GM18520 (cell line): ENCODE data around the gene SH3GLB2.
"Not testable (repeated sequence)": the region's sequence is repeated elsewhere in the genome, so short reads cannot be mapped to it uniquely, and the experiment has no call there.

Experiments used
- ATAC-seq: cut with Tn5 transposase; IDR thresholded peaks from one replicate; pipeline ENCODE4 v1.9.1; 2021; ENCODE audit not compliant: unreplicated experiment

SH3GLB2 gene

DNA sequence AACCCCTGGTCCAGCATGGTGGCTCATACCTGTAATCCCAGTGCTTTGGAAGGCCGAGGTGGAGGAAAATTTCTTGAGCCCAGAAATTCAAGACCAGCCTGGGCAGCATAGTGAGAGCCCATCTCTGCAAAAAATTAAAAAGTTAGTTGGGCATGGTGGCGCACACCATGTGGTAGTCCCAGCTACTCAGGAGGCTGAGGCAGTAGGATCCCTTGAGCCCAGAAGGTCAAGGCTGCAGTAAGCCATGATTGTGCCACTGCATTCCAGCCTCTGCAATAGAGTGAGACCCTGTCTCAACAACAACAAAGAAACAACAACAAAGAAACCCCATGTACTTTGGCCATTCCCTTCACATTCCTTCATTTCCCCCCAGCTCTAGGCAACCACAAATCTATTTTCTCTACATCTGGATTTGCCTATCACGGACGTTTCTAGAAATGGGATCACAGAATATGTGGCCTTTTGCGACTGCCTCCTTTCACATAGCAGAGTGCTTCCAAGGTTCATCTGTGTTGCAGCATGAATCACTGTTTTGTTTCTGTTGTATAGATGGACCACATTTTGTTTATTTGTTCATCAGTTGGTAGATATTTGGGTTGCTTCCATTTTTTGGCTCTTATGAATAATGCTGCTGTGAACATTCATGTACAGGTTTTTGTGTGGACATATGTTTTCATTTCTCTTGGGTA, 26.2 kb upstream of the SH3GLB2 start:
- no peak for ATAC-seq

DNA sequence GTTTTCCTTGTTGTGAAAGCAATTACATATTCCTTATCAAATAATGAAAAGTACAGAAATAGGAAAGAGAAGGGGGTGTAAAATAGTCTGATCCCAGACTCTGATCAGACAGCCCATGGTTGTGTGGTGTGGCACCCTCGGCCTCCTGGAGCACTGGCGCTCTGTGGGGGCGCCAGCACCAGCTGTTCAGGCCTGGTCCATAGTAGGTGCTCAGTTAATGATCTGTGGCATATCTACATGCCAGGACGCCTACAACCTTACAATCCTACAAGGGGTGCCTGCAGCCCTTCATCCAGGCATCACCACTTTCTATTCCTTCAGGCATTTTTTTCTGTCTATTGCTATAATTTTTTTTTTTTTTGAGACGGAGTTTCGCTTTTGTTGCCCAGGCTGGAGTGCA, 24.9 kb upstream of the SH3GLB2 start:
- ATAC-seq: no peak

DNA sequence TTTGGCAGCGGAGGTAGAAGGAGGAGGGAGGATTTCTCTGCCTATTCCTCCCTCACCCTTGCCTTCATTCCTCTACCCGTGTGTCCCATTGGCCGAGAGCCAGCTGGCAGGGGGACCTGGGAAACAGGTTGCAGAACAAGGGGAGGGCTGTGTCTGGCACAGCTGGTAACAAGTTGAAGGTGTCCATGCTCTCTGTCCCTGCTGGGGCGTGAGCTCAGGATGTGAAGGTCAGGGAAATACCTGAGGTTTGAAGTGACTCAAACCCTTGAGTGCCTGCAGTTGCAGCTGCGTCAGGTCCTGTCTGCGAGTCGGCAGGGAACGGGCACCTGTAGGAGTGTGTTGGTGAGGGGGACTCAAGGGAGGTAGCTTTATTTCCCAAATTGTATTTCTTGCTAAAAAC, 24.5 kb upstream of the SH3GLB2 start:
- no peak for ATAC-seq

DNA sequence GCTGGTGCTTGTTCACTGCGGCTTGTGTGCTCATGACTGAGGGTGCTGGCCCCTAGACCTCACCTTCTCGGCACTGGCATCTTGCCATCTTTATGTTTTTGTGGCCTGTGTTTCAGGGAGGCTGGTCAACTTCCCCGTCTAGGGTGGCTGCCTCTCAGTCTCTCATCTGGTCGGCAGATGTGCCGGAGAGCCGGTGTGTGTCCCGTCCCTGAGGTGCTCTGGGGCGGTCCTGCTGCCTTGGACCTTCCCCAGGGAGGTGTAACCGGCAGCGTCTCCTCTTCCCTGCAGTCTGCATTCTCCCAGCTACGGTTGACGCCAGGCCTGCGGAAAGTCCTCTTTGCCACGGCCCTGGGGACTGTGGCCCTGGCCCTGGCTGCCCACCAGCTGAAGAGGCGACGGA, 13.9 kb upstream of the SH3GLB2 start:
- ATAC-seq: no peak

DNA sequence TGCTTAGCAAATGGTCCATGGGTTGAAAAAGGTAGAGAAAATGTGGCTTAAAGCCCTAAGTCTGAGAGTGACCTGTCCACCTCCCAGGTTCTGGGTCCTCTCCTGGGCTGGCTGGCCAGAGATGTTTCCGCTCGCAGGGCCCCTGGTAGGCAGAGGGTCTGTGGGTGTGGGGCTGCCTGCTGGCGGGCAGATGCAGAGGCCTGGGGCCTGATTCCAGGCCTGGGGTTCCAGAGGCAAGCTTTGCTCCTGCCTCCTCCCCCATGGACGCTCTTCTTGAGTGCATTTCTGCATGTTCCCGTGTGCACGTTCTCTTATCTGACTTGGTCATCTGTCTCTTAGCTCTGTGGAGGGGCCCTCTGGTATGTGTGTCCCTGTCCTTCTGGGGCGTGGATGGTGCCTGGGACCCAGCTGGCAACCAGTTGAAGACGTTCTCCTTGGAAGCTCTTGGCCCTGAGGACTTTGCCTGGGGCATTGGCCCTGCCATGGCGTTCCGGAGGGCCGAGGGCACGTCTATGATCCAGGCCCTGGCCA, 12.0 kb upstream of the SH3GLB2 start:
- no peak for ATAC-seq

DNA sequence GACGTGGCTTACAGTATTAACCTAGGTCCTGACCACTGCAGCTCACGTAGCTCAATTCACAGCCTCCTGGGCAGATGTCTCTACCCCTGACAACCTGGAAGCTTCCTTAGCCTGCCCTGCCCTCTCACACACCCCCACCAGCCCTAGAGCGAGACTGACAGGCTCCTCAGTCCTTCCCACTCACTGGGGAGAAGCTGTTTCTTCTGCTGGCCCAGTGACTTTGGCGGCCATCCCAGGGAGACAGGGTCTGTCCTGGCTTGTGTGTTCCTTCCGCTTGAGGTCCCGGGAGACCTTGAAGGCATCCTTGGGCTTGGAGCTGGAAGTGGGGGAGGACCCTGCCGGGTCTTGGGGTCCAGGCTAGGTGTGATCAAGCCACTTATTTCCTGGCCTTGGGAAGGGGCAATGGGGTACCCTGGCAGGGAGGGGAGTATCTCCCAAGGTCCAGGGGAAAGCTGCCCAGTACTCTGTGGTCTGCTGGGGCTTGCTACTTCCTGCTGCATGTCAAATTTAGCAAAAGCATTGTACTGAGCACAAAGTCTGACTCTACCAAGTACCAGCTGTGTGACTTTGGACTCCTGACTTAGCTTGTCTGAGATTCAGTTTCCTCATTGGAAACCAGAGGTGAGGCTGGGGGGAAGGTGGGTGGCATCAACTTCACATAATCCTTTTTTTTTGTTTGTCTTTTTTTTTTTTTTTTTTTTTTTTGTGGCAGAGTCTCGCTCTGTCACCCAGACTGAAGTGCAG, 10.2 kb upstream of the SH3GLB2 start:
- no peak for ATAC-seq

DNA sequence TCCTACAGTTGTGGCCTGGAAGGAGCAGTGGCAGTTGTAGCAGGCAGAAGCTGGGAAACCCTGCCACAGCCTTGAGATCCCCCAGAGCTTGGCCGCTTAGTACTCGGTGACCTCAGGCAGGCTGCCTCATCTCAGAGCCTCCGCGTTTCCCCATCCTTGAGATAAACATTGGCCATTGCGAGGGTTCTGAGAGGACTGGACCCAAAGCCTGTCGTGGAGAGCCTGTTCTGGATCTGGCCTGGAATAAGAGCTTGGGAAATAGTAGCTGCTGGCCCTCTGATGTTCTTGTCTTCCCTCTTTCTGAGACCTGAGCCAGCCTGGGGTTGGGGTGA, 9.6 kb upstream of the SH3GLB2 start:
- ATAC-seq: no peak

DNA sequence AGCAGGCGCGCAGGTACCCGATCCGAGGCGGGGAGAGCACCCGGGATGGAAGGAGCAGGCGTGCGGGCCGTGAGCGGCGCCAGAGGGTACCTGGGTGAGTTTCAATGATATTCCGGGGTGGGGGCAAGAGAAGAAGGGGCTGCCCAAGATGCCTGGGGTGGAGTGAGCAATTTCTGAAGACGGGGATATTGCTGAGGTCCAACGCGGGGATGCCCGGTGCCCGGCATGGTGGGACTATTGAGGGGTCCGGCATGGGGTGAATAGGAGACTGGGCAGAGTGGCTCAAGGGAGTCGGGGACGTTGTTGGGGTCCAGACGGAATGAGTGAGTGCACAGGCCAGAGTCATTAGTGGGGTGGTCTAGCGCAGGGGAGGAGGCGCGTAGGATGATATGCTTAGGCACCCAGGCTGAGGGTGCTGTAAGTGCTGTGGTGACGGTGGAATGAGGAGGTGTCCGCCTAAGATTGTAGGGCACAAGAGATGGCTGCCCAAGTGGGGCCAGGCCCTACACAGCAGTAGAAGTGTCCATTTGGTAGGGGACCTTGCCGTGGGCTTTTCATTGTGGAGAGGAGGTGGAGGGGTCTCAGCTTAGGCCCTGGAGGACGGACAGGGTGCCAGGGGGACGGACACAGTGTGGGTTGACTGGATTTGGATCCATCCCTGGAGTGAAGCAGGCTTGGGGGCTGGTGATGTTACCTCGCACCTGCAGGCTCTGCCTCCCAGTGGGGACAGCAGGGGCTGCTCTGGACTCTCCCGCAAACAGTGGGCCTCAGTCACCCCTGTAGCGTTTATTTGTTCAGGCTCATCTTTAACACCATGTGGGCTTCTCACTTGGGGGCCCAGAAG, 9.0 kb upstream of the SH3GLB2 start:
- no peak for ATAC-seq

DNA sequence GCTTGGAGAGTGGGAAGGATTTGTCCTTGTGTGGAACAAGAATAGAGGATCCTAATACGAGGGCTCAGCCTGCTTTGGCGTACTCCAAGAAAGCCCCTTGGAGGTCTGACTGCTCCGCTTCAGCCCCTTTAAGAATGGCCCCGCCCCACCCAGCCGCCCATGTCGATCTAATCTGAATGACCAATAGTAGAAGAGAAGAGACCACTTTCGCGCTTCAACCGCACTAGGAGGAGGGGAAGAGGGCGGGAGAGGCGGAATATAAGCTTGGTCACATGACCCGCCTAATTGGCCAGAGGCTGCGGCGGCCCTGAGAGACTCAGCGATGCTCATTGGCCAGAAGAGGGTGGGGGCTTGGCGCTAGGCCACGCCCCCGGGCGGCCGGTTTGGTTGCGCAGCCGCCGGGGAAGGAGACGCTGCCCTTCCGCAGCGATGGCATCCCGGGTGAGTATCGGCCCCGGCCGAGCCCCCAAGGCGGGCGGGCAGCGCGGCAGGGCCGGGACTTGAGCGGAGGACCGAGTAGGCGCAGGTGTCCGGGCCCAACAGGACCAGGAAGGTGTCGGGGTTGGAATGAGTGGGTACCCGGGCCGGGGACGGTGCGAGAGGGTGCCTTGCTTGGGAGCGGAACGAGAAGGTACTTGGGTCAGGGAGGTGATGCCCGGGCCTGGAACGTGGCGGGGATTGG, 8.3 kb upstream of the SH3GLB2 start, which contains the start of gene MIGA2:
Gene MIGA2 (plus strand): TSS at position 386 of the 682 bp plus-strand sequence. CDS start 3,969 bp downstream, outside the sequence.
- peak; percentile 96 for ATAC-seq

DNA sequence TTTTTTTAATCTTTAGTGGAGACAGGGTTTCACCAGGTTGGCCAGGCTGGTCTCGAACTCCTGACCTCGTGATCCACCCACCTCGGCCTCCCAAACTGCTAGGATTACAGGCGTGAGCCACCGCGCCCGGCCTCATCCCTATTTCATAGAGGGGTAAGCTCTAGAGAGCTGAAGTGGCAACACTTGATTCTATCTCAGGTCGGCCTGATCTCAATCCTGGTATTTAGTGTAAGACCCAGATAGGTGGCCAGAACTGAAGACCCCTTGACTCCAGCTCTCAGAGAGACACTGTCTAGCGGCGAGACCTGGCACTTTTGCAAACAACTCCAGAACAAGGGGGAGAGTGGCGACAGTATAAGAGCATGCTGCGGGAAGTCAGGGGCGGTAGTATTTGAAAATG, 7.7 kb upstream of the SH3GLB2 start:
- ATAC-seq: not testable (repeated sequence)

DNA sequence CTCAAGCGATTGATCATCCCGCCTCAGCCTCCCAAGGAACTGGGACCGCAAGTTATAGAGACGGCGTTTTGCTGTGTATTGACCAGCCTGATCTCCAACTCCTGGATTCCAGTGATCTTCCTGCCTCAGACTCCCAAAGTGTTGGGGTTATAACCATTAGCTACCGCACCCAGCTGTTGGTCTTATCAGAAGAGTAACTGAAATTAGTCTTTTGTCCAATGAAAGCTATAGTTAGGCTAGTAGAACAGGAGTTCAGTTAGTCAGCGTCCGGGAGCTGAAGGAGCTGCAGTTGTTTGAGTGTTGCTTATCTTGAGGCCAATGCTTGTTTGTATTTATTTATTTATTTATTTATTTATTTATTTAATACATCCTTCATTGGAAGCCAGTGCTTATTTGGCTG, 5.1 kb upstream of the SH3GLB2 start:
- no peak for ATAC-seq

DNA sequence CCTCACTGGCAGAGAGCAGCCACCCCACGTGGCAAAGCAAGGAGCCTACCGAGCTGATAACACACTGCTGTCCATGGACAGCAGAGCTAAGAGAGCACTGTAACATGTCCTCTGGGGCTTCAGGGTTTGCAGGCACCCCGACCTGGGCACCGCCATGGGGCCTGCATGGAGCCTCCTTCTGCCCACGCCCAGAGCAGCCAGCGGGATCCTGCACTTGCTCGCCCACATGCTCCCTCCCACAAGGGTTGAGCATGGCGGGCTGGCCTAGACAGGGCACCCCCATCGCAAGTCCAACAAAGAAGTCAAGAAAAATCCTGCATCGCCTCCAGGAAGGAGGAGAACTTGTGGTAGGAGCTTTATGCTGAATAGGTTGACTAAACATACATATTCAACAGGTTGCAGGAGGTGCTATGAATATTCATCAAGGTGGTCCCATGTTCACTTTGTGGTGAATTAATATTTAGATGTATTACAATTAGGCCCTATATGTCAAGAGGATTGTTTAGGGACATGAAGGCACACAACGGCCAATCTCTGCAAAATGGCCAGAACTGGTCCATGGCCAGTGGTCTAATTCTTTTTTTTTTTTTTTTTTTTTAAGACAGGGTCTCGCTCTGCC, 4.5 kb upstream of the SH3GLB2 start:
- no peak for ATAC-seq

DNA sequence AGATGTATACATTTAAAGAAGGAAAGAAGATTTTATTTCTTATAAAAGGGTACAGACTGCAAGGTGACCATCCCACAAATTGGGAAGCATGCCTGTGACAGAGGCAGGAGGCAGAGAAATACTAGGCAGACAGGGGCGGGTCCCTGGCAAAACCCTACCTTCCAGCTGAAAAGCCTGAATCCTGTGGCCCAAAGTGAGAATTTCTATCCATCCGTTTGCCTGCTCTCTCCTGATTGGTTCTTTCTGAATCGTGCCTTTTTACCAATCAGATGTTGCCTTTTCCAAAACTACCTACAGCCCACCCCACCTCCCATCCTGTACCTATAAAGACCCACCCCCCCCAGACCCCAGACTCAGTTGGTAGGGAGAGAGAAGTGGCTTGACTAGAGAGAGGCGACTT, 3.4 kb upstream of the SH3GLB2 start:
- ATAC-seq: no peak

DNA sequence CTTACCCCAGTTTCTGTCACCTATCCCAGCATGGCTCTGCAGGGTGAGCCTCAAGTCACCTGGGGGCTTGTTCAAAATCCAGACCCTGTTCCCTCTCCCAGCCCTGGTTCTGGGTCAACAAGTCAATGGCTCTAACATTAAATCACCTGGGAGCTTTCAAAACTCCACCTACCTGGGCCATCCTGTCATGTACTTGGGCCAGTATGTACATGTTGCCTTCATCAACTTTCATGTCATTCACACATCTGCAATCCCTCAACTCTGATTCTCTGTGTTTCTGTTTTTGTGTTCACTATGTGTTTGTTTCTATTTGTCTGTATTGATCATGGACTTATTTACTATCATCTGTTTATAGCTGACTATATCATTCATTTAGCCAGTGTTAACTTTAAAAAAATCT, 2.1 kb upstream of the SH3GLB2 start:
- no peak for ATAC-seq

DNA sequence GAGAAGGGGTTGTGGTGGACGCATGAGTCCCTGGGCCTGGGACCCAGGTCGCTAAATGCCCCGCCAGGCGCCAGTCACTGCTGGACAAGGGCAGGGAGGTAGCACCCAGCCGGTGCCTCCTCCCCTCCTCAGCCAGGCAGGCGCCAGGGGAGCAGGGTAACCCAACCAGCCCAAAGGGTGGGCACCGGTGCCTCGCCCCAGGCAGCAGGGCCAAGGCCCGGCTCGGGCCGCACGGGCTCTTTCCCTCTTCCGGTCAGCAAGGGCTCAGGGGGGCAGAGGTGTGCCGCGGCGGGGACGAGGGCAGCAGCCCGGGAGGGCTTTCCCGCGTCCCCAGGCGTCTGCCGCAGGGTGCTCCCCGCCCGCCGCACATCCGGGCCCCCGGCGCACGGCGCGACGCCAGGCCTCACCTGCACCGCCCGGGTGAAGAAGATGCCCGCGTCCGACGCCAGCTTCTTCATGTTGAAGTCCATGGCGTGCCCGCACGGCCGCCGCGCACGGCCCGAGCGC, 393 bp downstream of the SH3GLB2 start:
- ATAC-seq: peak; percentile 23

DNA sequence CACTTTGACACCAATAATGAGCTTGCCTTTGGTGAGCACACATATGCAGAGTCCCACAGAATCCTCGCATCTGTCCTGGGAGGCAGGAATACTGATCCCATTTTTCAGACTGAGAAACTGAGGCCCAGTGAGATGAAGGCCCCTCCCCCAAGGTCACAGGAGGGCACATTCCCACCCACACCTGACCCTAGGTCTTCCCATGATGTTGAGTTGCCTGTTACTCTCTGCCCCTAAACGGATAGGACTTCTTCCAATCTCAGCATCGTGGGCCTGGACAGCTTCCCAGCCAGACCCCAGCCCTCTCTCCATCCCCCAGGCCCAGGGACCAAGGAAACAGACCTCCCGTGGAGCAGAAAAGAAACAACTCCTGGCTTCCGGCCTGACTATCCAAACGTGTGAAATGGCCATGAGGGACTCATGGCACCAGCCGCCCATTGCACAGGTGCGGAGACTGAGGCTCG, 877 bp downstream of the SH3GLB2 start:
- ATAC-seq: no peak

DNA sequence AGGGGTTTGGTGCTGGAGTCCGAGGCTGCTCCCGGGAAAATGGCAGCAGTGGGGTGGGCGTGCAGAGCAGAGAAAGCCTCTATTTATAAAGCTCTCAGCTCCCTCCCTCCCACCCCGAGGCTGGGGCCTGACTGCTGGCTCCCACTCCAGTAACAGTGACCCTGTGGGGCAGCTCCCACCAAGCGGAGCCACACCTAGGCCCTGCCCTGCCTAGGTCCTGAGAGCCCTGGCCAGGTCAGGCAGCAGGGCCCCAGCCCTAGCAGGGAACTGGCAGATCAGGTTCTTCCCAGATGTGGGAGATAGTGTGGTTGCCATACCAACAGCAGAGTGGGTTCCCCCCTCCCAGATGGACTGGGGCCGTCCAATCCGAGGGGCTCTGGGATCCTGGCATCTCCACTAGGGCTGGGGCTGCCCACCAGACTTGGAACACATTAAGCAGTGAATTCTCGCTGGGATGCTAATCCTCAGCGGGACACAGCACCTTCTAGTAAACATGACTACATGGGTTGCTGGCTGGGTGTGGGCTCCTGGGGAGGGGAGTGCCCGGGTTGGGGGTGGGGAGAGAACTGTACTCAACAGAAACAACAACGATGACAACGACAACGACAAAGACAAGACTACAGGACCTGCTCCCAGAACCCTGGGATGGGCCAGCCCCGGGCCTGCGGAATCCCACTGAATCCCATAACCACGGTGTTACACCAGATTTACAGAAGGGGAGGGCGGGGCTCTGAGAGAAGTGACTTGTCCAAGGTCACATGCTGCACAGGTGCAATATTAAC, 1.5 kb downstream of the SH3GLB2 start:
- no peak for ATAC-seq

DNA sequence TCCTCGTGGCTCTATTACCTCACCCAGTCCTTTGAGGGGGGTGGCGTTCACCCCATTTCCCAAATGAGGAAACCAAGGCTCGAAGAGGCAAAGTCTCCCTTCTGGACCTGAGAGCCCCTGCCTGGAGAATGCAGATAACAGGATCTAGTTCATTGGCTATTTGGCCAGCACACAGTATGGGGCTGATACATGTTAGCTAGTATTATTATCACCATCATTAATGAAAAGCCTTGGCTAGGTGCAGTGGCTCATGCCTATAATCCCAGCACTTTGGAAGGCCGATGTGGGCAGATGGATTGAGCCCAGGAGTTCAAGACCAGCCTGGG, 4.3 kb downstream of the SH3GLB2 start:
- ATAC-seq: no peak

DNA sequence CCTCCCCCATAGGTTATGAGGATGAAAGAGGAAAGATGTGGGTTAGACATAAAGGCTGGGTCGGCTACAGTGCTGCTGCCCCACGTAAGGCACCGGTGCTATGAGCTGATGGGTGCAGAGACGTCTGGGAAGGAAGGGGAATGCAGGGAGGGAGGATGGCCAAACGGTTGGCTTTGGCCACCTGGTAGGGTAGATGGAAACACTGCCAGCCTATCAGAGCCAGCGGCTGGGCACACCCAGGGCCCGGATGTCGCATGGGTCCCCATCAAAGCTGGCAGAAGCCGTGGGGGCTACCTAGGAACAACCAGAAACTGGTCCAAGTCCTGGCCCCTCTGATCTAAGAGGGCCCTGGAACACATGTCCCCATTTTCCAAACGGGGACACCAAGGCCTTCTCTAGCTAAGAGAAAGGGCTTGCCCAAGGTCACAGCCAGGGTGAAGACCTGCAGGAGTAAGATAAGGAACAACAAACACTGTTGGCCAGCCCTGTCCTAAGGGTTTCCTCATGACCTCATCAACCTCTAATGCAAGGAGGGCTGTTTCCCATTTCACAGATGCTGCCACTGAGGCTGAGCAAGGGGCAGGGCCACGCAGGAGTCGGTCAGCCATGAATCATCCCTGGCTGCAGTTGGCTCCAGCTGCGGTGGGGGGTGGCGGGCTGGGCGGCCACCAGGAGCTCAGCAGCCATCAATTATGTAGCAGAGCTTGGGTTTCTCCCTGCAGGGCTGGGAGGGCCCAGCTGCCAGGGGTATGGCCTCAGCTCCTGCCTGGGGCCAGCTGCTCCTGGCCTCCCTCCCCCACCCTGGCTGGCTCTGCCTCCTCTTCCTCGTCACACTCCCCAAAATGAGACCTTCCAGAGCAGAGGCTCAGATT, 4.9 kb downstream of the SH3GLB2 start:
- no peak for ATAC-seq
